Activated T-cell treated with anti-CD3 and anti-CD28 coated beads, Interleukin-2, amount 50 U/mL, for 24 hours (primary cell): ENCODE data around the gene MAP2K1.
"Not testable (repeated sequence)": the region's sequence is repeated elsewhere in the genome, so short reads cannot be mapped to it uniquely, and the experiment has no call there.

Experiments used
- DNase-seq: peaks from one replicate; pipeline ENCODE4 v3.0.0-alpha.2; 2020
- H3K27ac Mint-ChIP-seq: 2 replicates; pipeline ENCODE4 v1.8.0; 2020; ENCODE audit warnings: mild to moderate bottlenecking, mixed read lengths
- H3K27me3 Mint-ChIP-seq: 2 replicates; pipeline ENCODE4 v1.8.0; 2020; ENCODE audit warnings: mixed read lengths
- H3K36me3 Mint-ChIP-seq: 2 replicates; pipeline ENCODE4 v1.8.0; 2020; ENCODE audit warnings: low read depth, mixed read lengths
- H3K4me1 Mint-ChIP-seq: 2 replicates; pipeline ENCODE4 v1.8.0; 2020; ENCODE audit warnings: low read depth, mixed read lengths
- H3K4me3 Mint-ChIP-seq: 2 replicates; pipeline ENCODE4 v1.8.0; 2020; ENCODE audit warnings: mild to moderate bottlenecking, moderate library complexity, mixed read lengths
- H3K9me3 Mint-ChIP-seq: 2 replicates; pipeline ENCODE4 v1.8.0; 2020; ENCODE audit warnings: mixed read lengths

The MAP2K1 gene

DNA sequence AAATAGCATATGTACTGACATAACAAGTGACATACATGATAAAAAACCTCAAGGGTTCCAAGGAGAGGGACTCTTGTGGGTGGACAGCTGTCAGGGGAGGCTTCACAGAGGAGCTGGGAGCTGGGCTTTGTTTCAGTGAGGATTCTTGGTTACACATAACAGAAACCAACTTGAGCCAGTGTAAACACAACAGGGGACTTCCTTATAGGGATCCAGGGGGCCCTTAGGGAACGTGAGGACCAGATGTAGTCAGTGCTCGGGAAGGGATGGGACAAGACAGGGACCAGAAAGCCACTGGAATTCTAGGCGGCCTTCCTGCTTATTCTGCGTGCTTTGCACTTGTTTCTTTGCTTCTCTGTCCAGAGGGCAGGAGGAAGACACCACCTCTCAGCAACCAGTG lies 75.9 kb downstream of the MAP2K1 start:
- DNase-seq: no peak
- Mint-ChIP-seq H3K9me3 (no peaks in the 10 kb centered on the region), H3K27ac (no peak overlapping the region), H3K4me3 (no peak overlapping the region), H3K27me3 (no peaks in the 10 kb centered on the region), H3K36me3 (peaks cover 78% of the 10 kb centered on the region), H3K4me1 (peaks cover 30% of the 10 kb centered on the region)

GRCh38 chr15:66465294-66465693 lies 78.6 kb downstream of the MAP2K1 start:
- Mint-ChIP-seq H3K4me1 (peaks cover 22% of the 10 kb centered on the region), H3K36me3 (peaks cover 85% of the 10 kb centered on the region)
- not testable (repeated sequence) for H3K27ac Mint-ChIP-seq, H3K27me3 Mint-ChIP-seq, H3K9me3 Mint-ChIP-seq, DNase-seq, H3K4me3 Mint-ChIP-seq

- H3K27me3 Mint-ChIP-seq, H3K9me3 Mint-ChIP-seq, H3K4me3 Mint-ChIP-seq, H3K27ac Mint-ChIP-seq: not testable (repeated sequence)
- peak; percentile 2 for DNase-seq
- Mint-ChIP-seq H3K4me1 (peaks cover 40% of the 10 kb centered on the region), H3K36me3 (peaks cover 81% of the 10 kb centered on the region)
These were observed 80.7 kb downstream of the MAP2K1 start for GRCh38 chr15:66467162-66468040.

DNA sequence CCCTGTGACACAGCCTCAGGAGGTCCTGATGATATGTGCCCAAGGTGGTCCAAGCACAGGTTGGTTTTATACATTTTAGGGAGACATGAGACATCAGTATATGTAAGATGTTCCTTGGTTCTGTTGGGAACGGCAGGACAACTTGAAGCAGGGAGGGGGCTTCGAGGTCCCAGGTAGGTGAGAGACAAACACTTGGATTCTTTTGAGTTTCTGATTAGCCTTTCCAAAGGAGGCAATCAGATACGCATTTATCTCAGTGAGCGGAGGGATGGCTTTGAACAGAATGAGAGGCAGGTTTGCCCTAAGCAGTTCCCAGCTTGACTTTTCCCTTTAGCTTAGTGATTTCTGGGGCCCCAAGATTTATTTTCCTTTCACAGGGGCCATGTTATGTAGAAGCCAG lies 84.1 kb downstream of the MAP2K1 start:
- H3K9me3 Mint-ChIP-seq, H3K4me3 Mint-ChIP-seq, H3K27me3 Mint-ChIP-seq, DNase-seq: not testable (repeated sequence)
- Mint-ChIP-seq H3K4me1 (peaks cover 53% of the 10 kb centered on the region), H3K27ac (peak overlapping the region; percentile 53), H3K36me3 (peaks cover 70% of the 10 kb centered on the region)

GRCh38 chr15:66472176-66472999 lies 85.7 kb downstream of the MAP2K1 start:
- peak; percentile 45 for DNase-seq
- peaks cover 57% of the 10 kb centered on the region for H3K36me3 Mint-ChIP-seq
- H3K9me3 Mint-ChIP-seq: no peaks in the 10 kb centered on the region
- no peaks in the 10 kb centered on the region for H3K27me3 Mint-ChIP-seq
- H3K4me1 Mint-ChIP-seq: peaks cover 60% of the 10 kb centered on the region
- peak overlapping the region; percentile 90 for H3K27ac Mint-ChIP-seq
- peak overlapping the region; percentile 40 for H3K4me3 Mint-ChIP-seq

DNA sequence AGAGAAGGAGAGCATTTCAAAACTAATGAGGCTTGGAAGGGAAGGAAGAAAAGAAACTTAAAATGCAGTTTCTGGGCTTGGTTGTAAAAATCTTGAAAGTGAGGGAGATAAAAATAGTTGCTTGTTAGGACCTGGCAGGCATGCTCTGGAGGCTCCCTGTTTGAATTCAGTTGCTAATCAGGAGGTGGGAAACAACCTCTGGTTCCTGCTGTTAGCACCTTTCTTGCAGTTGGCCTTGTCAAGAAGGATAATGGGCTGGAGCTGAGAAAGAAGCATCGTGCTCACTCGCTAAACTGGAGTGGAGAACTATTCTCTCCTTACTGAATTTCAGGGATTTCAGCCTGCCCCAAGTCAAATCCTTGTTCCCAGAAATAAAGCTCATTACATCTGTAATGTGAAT lies 87.4 kb downstream of the MAP2K1 start:
- Mint-ChIP-seq H3K4me1 (peaks cover 60% of the 10 kb centered on the region), H3K36me3 (peaks cover 42% of the 10 kb centered on the region), H3K27ac (peak overlapping the region; percentile 34), H3K9me3 (no peaks in the 10 kb centered on the region), H3K27me3 (no peaks in the 10 kb centered on the region), H3K4me3 (no peak overlapping the region)
- DNase-seq: no peak

DNA sequence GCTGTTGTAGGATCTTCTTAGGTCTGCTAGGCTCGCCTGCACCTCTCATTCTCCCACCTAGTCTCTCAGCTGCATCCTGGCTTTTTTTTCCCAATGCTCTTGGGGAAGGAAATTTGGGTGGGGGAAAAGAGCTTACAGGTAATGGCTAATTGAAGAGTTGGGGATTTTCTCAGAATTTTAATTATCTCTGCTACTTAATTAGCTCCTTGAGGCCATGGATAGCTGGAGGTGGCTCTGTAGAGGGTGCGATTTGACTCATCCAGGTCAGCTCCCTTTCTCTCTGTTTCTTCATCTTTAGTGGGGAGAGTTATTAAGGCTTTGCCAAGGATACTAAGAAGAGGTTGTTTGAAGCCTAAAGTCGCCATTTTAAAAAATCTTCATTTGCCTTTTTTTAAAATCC lies 88.3 kb downstream of the MAP2K1 start:
- H3K27ac Mint-ChIP-seq: no peak overlapping the region
- H3K4me1 Mint-ChIP-seq: peaks cover 57% of the 10 kb centered on the region
- peaks cover 40% of the 10 kb centered on the region for H3K36me3 Mint-ChIP-seq
- H3K9me3 Mint-ChIP-seq: no peaks in the 10 kb centered on the region
- no peak overlapping the region for H3K4me3 Mint-ChIP-seq
- no peaks in the 10 kb centered on the region for H3K27me3 Mint-ChIP-seq
- no peak for DNase-seq

GRCh38 chr15:66476535-66476934 lies 89.8 kb downstream of the MAP2K1 start:
- Mint-ChIP-seq H3K9me3 (no peaks in the 10 kb centered on the region), H3K36me3 (peaks cover 39% of the 10 kb centered on the region), H3K27me3 (no peaks in the 10 kb centered on the region), H3K27ac (peak overlapping the region; percentile 65), H3K4me1 (peaks cover 41% of the 10 kb centered on the region), H3K4me3 (no peak overlapping the region)
- DNase-seq: no peak

DNA sequence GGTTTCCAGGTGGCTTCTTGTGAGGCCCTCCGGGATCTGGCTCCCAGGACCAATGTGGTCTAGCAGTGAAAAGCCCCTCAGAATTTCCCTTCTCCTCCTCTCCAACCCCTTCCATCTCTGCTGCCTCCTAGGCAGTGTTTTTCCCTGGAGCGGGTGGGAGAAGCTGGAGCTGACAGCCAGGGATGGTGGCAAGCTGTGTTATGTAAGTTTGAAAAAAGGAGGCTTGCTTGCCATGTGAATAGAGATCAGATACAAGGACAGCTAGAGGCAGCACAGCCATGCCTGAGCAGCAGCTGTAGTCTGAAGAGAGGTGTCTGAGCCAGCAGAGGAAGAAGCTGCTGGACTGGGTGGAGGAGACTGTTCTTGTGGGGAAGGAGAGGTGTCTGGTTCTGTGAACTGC lies 90.3 kb downstream of the MAP2K1 start:
- Mint-ChIP-seq H3K27me3 (no peaks in the 10 kb centered on the region), H3K9me3 (no peaks in the 10 kb centered on the region), H3K4me1 (peaks cover 37% of the 10 kb centered on the region), H3K4me3 (no peak overlapping the region), H3K36me3 (peaks cover 44% of the 10 kb centered on the region), H3K27ac (peak overlapping the region; percentile 65)
- no peak for DNase-seq

GRCh38 chr15:66480267-66480666 lies 93.6 kb downstream of the MAP2K1 start:
- Mint-ChIP-seq H3K27me3 (no peaks in the 10 kb centered on the region), H3K27ac (peak overlapping the region; percentile 4)

DNA sequence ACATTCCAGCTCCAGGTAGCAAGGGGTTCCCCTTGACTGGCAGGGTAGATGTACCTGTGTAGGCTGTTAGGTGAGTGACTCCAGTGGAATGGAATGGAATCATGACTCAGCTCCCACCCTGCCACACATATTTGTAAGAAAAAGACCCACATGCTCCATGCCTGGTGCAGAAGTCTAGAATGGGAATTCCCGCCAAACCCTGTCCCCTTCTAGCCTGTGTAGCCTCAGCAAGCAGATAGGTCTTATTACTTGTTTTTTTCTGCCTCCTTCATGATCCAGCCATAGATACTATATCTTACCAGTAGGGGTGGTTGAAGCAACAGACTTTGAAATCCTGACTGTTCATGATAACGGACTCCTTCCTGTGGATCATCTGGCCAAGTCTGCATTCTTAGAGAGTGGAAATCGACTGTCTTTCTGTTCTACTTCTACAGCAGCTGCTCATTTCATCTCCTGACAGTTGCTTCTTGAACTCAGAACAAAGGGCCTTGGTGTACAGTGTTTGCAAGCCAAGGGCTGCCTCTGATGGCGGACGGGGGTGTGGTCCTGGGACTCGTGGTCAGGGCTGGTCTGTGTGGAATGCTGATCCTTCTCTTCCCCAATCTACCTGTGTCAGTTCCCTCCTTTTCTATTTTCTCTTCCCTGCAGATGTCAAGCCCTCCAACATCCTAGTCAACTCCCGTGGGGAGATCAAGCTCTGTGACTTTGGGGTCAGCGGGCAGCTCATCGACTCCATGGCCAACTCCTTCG lies 94.6 kb downstream of the MAP2K1 start:
- H3K4me1 Mint-ChIP-seq: peaks cover 11% of the 10 kb centered on the region
- no peak for DNase-seq
- H3K4me3 Mint-ChIP-seq: no peak overlapping the region
- H3K27ac Mint-ChIP-seq: peak overlapping the region; percentile 4
- H3K36me3 Mint-ChIP-seq: peaks cover 59% of the 10 kb centered on the region
- H3K9me3 Mint-ChIP-seq: no peaks in the 10 kb centered on the region
- no peaks in the 10 kb centered on the region for H3K27me3 Mint-ChIP-seq

More at GRCh38 chr15:66480267-66480666, 93.6 kb downstream of the MAP2K1 start:
- H3K4me3 Mint-ChIP-seq: no peak overlapping the region
- no peak for DNase-seq
- H3K36me3 Mint-ChIP-seq: peaks cover 57% of the 10 kb centered on the region
- H3K9me3 Mint-ChIP-seq: no peaks in the 10 kb centered on the region
- H3K4me1 Mint-ChIP-seq: peaks cover 21% of the 10 kb centered on the region

GRCh38 chr15:66482539-66482938 lies 95.8 kb downstream of the MAP2K1 start:
- peaks cover 72% of the 10 kb centered on the region for H3K36me3 Mint-ChIP-seq
- no peaks in the 10 kb centered on the region for H3K9me3 Mint-ChIP-seq
- H3K27ac Mint-ChIP-seq: peak overlapping the region; percentile 4
- H3K27me3 Mint-ChIP-seq: no peaks in the 10 kb centered on the region
- no peak for DNase-seq
- H3K4me1 Mint-ChIP-seq: no peaks in the 10 kb centered on the region
- H3K4me3 Mint-ChIP-seq: no peak overlapping the region

DNA sequence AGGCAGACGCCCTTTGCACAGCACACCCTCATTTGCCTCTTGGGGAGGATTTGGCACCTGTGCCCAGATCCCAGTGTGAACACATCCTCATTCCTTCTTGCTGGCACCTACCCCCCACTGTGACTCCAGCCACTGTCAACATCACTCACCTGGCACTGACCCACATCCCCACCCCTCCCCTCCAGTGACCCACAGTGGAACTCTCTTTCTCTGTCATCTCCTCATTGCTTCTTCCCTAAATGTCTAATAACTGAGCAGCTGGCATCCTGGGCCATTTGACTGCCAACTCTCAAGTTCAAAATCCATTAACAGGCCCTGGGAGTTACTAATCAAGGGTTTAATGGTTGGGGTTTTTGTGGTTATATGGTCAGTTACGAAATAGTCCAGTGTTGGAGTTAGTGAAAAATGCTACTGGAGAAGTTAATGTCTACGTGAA lies 96.4 kb downstream of the MAP2K1 start:
- H3K9me3 Mint-ChIP-seq: no peaks in the 10 kb centered on the region
- peak overlapping the region; percentile 4 for H3K27ac Mint-ChIP-seq
- no peak for DNase-seq
- no peak overlapping the region for H3K4me3 Mint-ChIP-seq
- no peaks in the 10 kb centered on the region for H3K27me3 Mint-ChIP-seq
- H3K4me1 Mint-ChIP-seq: no peaks in the 10 kb centered on the region
- peaks cover 78% of the 10 kb centered on the region for H3K36me3 Mint-ChIP-seq

GRCh38 chr15:66484539-66485112 lies 97.9 kb downstream of the MAP2K1 start:
- Mint-ChIP-seq H3K27me3 (no peaks in the 10 kb centered on the region), H3K27ac (peak overlapping the region; percentile 5), H3K4me1 (peaks cover 3% of the 10 kb centered on the region), H3K36me3 (peaks cover 86% of the 10 kb centered on the region), H3K4me3 (no peak overlapping the region), H3K9me3 (no peaks in the 10 kb centered on the region)
- DNase-seq: no peak
